GM19463 (cell line): Measurements from ENCODE around the gene MAPKAPK2.
"Not testable (repeated sequence)": the region's sequence is repeated elsewhere in the genome, so short reads cannot be mapped to it uniquely, and the experiment has no call there.

ENCODE experiments used
- ATAC-seq: cut with Tn5 transposase; IDR thresholded peaks from one replicate; pipeline ENCODE4 v1.9.1; 2021; ENCODE audit warnings: mild to moderate bottlenecking, moderate library complexity; ENCODE audit not compliant: unreplicated experiment

The MAPKAPK2 gene

DNA sequence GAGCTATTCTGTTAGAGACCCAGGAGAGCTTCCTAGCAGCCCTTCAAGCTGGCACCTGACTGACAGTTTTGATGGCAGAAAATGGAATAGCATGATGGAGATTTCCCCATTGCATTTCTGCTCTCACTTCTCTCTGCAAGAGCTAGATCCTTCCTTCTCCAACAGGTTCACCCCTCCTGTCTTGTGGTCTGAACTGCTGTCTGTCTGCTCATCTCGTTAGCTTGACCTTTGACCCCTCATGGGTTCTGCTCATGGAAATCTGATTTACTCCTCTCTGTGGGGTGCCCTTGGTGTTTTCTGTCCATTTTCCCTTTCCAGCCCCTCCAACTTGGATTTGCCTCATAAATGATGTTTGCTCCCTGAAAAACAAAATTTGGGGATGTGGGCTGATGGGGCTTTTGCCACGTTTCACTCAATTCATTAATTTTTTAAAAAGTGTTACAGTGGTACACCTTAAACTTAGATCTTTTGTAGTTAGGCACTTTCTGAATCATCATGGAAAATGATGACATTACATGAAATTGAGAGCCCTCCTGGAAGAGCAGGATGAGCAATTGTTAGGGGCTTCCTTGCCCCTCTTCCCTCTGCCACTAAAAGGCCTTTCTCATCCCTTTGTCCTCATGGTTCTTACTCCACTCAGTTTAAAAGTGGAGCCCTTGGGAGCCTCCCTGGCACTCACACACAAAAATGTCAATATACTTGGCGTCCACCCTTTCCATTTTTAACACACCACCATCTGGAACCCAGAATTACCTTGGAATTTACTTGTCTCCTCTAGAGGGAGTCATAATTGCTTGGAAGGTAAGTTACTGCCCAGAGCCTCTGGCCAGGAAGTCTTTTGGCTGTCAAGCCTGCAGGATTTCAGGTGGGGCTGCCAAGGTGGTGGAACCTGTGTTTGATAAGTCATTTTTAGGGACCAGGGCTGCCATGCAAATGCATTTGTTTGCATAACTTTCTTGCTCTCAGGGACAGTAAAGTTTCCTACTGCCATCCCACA, 54.0 kb downstream of the MAPKAPK2 start:
- no peak for ATAC-seq

DNA sequence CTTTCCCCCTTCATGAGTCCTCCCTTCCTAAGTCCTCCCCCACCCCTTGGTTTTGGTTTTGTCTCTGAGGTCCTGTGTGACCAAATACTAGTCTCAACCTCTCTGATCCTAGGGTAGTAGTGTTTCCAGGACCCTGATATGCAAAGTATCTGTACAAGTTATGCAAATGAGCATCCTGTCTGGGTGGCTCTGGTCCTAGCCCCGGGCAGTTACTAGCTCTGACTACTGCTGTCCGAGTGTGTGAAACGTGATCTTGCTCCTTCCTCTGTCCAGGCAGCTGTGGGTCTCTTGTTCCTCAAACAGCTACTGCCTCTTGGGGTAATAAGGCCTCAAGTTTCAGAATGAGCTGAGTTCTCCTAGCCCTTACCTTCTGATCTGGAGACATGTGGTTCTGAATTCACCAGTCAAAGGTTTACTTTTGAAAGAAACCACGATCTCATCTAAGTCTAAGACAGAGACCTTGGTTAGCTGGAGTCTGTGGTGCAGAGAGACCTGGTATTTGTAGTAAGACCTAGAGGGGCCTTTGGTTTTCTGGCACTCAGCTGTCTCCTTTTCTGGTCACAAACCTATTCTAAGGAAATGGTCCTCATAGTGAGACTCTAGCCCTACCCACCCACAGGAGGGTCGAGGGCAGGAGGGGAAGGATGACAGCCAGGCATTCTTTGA, 54.8 kb downstream of the MAPKAPK2 start:
- ATAC-seq, result peak; percentile 75

DNA sequence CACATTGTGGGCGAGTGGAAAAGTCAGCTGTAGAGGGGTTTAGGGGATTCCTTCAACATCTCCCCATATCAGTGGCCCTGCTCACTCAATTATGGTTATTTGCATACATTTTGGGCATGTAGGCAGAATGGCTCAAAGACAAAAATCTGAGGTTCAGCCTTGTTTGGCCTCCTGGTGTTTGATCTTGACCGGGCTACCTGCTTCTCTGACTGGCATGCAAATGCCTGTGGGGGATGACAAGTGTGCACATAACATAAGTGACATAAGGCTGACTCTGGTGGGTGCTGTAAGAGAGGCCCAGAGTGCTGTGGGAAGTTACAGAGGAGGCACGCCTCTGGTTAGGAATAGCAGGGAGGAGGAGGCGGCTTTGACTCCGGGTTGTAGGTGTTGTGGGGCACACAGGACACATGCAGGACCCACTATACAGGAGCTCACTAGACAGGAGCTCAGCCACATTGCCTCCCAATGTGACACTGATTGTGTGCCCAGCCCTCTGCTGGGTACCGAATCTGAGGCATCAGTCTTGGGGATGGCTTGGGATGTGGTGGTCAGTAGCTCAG, 56.5 kb downstream of the MAPKAPK2 start:
- ATAC-seq, result no peak

DNA sequence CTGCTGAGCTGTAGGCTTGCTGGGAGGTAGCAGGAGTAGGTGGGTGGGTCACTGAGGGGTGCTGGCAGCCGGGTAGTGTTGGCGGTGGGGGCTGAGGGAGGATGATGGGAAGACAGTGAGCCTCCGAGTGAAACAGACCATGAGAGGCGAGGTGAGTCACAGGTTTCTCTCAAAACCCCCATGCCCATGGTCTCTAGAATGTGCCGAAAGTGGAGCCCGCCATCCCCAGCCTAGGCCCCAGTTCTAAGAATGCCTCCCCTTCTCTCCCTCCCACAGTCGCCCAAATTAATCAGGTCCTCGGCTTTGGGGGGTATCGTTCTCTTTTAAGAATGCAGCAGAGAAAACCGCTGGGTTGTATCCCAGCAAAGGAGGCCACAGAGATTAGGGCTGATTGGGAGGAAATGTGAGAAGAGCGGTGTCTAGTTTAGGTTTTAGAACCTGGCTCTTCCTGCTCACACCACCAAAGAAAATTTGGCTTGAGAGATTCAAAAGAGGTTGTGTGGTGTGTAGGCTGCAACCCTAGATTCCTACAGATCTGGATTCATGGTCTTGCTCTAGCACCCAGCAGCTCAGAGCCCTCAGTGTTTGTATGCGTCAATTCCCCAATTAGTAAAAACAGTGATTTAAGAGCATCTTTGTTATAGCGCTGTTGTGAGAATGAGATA, 58.1 kb downstream of the MAPKAPK2 start:
- ATAC-seq, result peak; percentile 19

DNA sequence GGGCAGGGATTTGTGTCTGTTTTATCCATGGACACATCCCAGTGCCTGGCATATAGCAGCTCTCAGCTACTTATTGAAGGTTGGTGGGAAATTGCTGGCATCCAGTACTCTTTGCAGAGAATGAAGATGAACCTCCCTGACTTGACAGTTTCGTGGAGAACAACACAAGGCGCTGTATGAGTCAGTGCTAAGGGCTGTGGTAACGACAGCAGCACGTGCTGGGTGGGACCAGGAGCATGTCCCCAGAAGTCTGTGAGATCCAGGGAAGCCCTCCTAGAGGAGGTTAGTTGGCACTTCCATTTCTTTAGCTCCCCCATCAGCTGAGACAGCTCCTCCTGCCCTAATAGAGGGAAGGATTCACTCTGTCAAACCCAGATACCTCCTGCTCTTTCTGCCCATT, 60.0 kb downstream of the MAPKAPK2 start:
- no peak for ATAC-seq

DNA sequence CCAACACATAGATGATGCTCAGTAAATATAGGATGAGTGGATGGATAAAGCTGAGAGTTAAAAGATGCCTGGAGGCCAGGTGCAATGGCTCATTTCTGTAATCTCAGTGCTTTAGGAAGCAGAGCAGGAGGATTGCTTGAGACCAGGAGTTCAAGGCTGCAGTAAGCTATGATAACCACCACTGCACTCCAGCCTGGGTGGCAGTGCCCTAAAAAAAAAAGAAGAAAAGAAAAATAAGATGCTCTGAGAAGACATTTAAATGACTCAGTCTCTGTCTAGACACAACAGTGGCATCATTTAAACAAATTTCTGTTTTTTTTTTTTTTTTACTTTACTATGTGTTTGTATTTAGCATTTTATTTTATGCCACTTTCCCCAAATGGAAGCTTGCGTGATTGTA, 60.6 kb downstream of the MAPKAPK2 start:
- no peak for ATAC-seq

DNA sequence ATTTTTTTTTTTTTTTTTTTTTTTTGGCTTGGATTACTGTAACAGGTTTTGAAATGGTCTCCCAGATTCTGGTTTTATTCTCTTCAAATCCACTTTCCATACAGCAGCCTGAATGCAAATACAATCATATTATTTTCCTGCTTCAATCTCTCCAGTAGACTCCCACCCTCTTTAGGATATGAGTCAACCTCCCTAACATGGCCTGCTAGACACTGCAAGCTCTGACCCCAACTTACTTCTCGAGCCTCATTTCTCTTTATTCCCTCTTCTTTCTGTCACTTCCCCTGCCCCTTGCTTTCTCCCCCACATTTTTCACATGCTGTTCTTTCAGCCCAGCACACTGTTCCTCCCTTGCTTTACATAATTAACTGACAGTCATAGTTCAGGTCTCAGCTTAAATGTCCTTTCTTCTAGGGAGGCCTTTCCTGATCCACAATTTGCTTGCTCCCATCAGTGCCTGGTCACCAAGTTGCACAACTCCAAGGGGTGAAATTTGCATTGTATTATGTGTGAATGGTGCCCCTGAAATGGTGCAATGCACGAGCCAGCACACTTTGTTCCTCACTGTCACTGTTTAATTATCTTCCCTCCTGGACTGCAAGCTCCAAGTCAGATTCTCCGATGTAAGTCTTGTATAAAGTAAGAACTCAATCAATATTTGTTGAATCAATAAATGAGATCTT, 63.8 kb downstream of the MAPKAPK2 start:
- no peak for ATAC-seq

DNA sequence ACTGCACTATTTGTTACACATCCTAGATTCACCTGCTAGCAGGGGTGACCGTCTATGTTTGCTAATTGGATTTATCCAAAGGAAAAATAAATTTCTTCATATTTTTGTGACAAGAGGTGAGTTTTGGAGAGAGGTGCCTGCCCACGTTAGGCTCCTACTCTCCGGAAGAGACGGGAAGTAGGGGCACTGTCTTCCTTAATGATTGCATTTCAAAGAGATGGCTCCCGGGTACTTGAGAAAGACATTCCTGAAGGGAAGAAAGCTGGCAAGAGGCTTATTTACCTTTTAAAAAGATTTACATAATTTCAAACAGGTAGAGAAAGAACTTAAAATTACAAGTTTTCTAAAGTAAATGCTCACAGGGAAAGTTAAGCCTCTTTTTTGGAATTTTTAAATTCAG, 67.2 kb downstream of the MAPKAPK2 start:
- no peak for ATAC-seq

DNA sequence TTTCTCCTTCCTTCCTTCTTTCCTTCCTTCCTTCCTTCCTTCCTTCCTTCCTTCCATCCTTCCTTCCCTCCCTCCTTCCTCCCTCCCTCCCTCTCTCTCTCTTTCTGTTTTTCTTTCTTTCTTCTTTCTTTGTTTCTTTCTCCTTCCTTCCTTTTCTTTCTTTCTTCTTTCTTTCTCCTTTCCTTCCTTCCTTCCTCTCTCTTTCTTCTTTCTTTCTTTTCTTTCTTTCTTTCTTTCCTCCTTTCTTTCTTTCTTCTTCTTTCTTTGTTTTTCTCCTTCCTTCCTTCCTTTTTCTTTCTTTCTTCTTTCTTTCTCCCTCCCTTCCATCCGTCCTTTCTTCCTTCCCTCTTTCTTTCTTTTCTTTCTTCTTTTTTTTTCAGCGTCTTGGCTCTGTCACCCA, 67.8 kb downstream of the MAPKAPK2 start:
- ATAC-seq, result no peak

DNA sequence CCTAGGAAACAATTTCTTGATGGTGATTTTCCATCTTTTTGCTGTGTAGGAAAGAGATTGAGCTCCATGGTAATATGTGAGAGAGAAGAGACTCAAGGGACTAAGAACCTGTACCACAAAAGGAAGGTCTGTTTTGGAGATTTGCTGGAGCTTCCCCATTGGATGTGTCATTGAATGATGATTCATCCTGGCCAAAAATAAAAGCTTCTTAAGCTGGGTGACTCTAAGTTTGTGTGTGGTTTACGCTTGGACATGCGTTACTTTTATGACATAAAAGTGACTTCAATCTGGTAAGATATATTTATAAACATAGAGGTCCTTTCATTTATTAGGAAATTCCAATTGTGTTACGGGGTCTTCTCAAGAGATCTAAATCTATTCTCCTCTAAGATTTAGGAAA, 68.4 kb downstream of the MAPKAPK2 start:
- ATAC-seq, result no peak

DNA sequence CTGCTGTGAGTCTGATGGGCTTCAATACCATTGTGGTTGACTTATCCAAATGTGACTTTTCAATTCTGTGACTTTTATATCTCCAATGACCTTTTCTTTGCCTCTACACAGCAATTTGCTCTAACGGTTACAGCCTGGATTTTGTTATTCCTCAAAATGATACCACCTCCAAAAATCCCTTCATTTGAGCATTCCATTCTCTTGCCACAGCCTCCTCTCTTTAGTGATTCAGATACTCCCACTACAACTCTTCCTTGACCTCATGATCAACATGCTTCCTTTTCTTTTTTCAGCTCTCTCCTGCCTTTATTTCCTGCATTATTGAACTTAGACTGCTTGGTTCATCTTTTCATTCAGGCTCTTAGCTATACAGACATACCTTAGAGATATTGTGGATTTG, 69.3 kb downstream of the MAPKAPK2 start:
- ATAC-seq, result no peak

DNA sequence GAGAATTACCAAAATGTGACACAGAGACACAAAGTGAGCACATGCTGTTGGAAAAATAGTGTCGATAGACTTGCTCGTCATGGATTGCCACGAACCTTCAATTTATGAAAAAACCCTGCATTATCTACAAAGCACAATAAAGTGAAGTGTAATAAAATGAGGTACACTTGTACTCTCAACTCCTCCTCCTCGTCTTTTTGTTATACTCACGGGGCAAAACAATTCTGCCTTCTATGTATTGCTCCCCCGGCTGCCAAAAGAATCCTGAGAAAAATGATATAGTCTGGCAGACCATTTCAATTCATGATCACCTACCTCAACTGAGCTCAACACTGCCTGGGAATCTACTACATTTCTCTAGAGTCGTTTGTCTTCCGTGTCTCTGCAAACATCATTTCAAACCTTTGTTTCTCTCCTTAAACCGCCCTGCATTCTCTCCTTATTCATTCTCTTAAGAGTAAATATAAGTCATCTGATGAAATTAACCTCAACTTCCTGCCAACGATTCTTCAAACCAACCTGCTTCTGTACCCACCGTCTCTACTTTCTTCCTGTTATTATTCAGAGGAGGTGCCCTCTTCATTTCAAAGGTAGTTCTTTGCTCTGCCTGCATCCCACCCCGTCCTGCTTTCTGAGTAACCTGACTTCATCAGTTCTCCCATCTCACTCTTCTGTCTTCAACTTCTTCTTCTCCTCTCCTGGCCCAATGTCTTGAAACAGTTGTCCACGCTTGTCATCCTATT, 73.0 kb downstream of the MAPKAPK2 start:
- no peak for ATAC-seq

DNA sequence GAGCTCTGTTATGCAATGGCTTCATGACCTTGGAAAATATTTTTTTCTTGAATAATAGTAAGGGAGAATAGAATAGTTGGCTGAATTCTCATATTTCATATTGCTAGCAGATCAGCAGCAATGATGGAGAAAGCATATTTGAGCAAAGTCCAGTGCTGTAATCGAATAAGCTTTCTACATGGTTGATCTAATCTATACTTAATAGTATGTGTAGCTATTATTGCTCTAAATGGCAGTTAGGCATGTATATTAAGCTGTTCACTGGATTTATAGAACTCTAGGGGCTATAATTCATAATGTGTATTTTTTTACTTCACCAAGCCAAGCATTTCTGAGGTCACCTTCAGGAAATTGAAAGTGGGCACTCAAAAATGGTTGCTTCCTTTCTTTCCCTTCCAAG, 75.9 kb downstream of the MAPKAPK2 start:
- no peak for ATAC-seq

DNA sequence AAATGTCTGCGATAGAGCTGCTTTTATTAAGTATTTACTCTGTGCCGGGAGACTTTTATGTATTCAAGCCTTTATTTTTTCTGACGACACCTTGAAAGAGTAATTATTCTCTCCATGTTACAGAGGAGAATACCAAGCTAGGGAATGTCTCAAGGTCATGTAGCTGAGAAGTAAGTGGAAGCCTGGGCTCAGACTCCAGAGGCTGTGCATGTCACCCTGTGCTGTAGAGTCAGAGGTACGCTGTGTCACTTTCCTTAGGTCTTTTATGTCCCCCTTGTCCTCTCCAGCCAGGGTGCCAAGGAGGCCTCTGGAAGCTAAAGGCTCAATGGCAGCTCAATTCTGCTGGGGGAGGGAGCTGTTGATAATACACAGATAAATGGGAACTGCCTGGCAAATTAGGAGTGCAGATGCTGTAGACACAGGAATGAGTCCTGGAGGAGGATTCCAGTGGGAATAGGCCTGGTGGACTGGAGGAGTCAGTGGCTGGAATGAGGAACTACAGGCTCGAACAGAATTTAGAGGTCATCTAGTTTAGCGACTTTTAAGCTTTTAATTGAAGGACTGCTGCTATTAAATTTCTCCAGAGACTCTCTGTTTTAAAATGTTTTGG, 76.6 kb downstream of the MAPKAPK2 start:
- no peak for ATAC-seq

DNA sequence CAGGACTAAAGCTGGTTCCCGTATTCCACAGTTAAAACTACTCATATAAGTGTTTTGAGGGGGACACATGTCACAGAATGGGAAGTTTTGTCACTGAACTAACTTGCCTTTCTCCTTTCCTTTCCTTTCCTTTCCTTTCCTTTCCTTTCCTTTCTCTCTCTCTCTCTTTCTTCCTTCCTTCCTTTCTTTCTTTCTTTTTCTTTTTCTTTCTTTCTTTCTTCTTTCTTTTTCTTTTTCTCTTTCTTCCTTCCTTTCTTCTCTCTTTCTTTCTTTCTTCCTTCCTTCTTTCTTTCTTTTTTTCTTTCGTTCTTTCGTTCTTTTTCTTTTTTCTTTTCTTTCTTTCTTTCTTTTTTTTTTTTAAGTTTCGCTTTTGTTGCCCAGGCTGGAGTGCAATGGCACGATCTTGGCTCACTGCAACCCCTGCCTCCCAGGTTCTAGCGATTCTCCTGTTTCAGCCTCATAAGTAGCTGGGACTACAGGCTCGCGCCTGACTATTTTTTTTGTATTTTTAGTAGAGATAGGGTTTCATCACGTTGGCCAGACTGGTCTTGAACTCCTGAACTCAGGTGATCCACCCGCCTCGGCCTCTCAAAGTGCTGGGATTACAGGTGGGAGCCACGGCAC, 78.1 kb downstream of the MAPKAPK2 start:
- not testable (repeated sequence) for ATAC-seq

DNA sequence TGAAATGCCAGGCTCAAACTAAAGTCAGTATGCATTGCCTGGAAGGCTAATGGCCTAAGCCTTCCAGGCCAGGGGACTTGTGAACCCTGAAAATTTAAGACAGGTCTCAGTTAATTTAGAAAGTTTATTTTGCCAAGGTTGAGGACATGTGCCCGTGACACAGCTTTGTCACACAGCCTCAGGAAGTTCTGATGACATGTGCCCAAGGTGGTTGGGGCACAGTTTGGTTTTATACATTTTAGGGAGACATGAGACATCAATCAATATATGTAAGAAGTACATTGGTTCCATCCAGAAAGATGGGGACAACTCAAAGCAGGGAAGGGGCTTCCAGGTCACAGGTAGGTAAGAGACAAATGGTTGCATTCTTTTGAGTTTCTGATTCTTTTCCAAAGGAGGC, 81.1 kb downstream of the MAPKAPK2 start:
- ATAC-seq, result not testable (repeated sequence)

DNA sequence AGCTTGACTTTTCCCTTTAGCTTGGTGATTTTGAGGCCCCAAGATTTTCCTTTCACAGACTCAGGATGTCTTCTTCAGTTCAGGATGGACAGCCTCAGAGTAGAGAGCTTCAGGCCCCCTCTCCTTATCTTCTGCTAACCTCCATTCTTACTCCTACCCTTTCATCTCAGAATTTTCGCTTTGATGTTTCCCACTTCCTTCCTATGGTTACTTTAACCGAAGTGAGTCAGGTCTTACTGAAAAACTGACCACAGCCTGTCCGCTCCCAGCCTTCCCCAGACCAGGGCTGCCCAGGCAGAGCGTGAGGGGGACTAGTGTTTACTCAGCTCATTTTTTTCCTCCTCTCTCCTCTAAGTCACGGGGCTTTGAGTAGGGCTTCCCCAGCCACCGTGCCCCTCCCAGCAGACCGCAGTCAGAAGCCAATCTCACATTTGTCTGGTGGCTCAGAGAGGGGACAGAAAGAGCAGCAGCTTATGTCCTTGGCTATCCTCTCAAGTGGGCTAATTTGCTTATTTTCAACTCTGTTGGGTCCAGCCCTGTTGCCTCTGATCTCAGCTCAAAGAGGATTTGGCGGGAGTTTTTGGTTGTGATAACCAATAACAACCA, 81.6 kb downstream of the MAPKAPK2 start:
- peak; percentile 44 for ATAC-seq

DNA sequence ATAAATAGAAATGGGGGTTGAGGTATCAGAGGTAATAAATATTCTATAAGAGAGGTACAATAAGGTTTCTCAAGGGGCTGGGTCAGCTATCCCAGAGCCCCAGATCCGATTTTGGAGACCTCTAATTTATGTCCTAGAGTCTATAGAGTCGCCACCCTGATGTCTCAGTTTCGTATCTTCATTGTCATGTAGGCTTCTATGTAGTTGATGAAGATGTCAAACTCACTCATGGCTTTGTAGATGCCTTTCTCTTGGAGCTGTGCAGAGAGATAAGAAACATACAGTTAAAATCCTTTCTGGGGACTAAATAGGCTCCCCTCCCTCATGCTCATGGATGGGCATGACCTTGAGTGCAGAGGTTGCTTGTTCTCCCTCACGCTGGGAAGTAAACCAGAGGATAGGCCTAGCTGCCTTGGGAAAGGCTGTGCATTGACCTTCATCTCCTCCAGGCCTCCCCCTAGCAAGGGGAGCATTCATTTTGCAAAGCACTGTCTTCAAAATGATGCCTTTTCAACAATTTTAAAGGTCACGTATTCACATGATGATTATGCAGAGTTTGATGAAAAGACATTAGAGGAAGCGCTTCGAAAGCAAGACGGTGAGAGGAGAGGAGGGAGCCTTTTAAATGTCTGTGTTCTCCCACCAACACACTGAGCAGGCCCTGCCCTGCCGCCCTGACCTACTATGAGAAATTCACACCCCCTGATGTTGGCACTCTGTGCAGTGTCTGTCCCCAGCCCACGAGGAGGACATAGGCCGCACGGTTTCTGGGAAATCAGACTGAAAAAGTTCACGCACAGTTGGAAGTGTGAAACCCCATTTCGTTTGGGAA, 84.0 kb downstream of the MAPKAPK2 start:
- peak; percentile 4 for ATAC-seq
